GM18867 (cell line): ENCODE measurements around the gene CD177.
"Not testable (repeated sequence)": the region's sequence is repeated elsewhere in the genome, so short reads cannot be mapped to it uniquely, and the experiment has no call there.

Experiments used
- ATAC-seq: cut with Tn5 transposase; IDR thresholded peaks from one replicate; pipeline ENCODE4 v1.9.1; 2021; ENCODE audit warnings: mild to moderate bottlenecking, moderate library complexity; ENCODE audit not compliant: unreplicated experiment

CD177 gene, protein sequence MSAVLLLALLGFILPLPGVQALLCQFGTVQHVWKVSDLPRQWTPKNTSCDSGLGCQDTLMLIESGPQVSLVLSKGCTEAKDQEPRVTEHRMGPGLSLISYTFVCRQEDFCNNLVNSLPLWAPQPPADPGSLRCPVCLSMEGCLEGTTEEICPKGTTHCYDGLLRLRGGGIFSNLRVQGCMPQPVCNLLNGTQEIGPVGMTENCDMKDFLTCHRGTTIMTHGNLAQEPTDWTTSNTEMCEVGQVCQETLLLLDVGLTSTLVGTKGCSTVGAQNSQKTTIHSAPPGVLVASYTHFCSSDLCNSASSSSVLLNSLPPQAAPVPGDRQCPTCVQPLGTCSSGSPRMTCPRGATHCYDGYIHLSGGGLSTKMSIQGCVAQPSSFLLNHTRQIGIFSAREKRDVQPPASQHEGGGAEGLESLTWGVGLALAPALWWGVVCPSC

GRCh38 chr19:43353606-43354304, at the start of gene CD177:
Gene CD177 (plus strand): TSS chr19:43353686. CDS start chr19:43353715, 29 bp downstream.
- no peak for ATAC-seq

- ATAC-seq, result no peak
These were observed 47.8 kb upstream of the CD177 start for GRCh38 chr19:43305642-43306041.

GRCh38 chr19:43306097-43306496, 47.4 kb upstream of the CD177 start:
- ATAC-seq, result no peak

- ATAC-seq, result no peak
These were observed 45.2 kb upstream of the CD177 start for GRCh38 chr19:43308244-43308815.

DNA sequence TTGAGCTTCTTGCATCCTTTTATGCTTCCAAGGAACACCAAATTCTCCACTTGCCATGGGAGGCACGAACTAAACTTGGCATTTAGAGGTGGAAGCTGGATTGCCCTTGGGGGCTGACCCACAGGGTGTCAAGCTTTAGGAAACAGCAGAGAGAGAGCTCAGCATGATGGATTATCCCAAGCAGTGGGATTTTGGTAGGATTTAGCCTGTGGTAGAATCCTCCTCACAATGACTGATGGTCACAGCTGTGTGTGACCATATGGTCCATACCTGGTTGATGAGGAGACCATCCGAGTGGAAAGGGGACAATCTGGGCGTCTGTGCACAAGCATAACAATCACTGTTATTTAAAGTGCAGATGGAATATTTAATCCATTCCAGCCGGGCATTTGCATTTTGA, 44.0 kb upstream of the CD177 start:
- ATAC-seq, result no peak

DNA sequence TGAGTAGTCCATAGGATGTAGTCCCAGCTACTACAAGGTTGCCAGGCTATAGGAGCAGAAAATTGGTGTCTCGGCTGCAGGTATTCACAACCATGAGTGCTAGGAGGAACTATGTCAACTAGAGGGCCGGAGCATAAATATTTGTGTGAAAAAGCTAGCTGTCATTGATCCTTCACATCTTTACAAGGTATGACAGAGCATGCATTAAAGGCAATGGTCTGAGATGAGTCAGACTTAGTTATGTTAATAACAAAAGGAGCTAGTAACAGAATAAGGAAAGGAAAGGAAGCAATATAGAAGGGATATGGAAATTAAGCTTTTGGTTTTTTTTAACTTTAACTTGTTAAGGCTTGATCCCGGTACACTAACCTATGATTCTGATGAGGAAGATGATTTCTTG, 43.3 kb upstream of the CD177 start:
- no peak for ATAC-seq

- ATAC-seq, result no peak
These were observed 42.2 kb upstream of the CD177 start for GRCh38 chr19:43311256-43311655.

- no peak for ATAC-seq
These were observed 41.8 kb upstream of the CD177 start for GRCh38 chr19:43311706-43312105.

DNA sequence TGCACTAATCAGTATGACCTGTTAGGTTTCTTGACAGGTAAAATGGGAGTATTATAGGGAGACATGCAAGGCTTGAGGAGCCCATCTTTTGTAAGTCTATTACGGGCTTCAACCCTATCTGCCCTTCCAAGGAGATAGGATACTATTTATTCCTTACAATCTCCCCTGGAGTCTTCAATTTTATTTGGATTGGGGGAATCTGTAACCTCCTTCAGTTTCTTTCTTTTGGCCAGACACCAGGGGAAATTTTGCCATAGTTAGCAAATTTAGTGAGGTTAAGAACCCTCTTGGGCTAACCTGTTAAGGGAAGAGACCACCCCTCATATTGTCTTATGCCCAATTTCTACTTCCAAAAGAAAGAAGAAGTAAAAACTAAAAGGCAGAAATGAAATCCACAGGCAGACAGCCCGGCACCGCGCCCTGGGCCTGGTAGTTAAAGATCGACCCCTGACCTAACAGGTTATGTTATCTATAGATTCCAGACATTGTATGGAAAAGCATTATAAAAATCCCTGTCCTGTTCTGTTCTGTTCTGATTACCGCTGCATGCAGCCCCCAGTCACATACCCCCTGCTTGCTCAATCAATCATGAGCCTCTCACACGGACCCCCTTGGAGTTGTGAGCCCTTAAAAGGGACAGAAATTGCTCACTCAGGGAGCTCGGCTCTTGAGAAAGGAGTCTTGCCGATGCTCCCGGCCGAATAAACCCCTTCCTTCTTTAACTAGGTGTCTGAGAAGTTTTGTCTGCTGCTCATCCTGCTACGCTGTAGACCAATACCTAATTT, 39.6 kb upstream of the CD177 start:
- ATAC-seq, result no peak

DNA sequence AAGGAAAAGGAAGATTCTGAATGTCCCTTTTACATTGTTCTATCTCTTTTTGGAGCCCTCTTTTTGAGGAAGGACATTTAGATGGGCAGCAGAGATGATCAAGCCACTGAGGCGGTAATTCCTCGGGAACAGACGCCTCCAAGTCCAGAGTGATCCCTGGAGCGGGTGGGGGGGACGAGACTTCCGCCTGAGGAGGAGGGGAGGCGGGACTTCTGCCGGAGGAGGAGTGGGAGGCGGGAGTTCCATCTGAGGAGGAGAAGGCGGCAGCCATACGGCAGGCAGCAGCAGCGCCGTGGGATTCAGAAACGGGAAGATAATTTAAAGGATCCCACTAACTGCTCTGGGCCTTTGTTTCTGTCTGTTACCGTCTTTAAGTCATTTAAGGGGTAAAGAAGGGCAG, 37.6 kb upstream of the CD177 start:
- ATAC-seq, result no peak

DNA sequence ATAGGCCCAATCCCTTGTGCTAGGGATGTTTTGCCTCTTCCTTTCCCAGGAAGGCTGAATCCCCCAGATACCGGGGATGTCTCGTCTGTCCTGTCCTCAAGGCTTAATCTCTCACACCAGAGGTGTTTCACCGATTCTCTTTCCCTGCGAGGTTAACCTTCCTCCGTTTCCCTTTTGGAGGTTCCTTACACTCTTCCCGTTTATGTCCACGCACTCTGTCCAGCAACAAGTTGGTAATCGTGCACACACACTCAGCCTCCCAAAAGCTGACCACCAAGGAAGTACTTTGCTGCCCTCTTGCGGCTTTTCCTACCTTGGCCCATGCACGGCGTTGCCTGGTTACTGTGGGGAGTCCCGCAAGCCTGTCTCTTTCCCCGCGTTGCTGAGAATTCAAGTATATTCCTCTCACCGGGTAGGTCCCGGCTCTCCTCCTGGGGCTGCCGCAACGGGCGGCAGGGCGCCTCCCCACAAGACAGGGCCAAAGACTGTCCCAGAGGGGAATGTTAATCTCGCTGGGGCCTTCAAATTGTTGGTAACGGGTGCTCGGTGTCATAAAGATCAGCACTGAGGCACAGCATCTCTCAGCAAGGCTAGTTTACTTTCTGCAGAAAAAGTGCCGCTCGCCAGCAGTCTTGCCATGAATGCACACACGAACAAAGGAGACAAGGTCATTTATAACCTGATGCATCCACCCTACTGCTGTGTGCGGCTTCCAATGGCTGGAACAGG, 36.7 kb upstream of the CD177 start:
- no peak for ATAC-seq

GRCh38 chr19:43318203-43318602, 35.3 kb upstream of the CD177 start:
- ATAC-seq, result no peak

DNA sequence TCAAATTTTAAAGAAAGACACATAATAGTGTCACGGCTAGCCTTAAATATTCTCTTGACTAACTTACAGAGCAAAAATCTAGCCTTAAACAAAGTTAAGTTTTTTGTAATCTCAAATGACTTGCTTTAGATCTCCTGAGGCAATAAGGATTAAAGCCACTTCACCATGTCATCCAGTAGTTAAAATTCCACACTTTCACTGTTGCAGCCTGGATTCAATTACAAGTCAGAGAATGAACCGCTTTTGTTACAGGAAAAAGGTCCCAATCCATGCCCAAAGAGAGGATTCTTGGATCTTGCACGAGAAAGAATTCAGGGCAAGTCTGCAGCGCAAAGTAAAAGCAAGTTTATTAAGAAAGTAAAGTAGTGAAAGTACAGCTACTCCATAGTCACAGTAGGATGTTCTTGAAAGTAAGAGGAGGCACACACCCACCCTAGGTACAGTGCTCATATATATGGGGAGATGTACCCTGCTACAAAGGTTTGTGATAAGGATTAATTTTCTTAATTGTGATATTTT, 34.6 kb upstream of the CD177 start:
- no peak for ATAC-seq

DNA sequence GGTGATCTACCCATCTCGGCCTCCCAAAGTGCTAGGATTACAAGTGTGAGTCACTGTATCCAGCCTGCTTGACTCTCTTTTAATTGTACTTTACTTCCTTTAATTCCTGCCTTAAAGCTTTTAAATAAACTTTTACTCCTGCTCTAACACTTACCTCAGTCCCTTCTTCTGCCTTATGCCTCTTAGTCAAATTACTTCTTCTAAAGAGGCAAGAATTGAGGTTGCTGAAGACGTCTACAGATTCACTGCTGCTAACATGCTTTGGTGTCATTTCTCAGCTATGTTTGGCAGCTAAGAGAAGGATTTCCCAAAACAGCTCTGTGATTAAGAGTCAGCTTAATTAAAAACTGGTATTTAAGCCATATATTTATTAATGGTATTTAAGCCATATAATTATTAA, 32.9 kb upstream of the CD177 start:
- no peak for ATAC-seq

GRCh38 chr19:43326761-43327160, 26.7 kb upstream of the CD177 start:
- not testable (repeated sequence) for ATAC-seq

DNA sequence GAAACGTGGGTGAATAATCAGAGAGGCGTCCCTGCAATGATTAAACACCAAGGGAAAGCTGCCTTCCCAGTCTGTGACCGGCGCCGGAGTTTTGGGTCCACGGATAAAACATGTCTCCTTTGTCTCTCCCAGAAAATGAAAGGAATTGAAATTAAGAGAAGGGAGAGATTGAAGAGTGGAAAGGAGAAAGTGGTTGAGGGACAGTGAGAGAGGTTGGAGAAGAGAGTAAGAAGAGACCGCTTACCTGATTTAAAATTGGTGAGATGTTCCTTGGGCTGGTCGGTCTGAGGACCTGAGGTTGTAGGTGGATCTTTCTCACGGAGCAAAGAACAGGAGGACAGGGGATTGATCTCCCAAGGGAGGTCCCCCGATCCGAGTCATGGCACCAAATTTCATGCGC, 24.9 kb upstream of the CD177 start:
- not testable (repeated sequence) for ATAC-seq

DNA sequence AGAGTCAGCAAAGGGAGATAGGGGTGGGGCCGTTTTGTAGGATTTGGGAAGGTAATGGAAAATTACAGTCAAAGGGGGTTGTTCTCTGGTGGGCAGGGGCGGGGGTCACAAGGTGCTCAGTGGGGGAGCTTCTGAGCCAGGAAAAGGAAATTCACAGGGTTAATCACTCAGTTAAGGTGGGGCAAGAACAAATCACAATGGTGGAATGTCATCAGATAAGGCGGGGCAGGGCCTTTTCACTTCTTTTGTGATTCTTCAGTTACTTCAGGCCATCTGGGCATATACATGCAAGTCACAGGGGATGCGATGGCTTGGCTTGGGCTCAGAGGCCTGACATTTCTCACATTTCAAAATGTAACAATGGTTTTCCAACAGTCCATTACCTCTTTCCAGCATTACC, 24.4 kb upstream of the CD177 start:
- ATAC-seq, result not testable (repeated sequence)

DNA sequence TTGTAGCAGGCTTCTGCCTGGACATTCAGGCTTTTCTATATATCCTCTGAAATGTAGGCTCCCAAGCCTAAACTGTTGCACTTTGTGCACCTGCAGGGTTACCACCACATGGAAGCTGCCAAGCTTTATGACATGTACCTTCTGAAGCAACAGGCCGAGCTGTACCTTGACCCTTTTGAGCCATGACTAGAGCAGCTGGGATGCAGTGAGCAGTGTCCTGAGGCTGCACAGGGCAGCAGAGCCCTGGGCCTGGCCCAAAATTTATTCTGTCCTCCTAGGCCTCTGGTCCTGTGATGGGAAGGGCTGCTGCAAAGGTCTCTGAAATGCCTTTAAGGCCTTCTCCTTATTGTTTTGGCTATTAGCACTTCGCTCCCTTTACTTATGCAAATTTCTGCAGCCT, 23.5 kb upstream of the CD177 start:
- no peak for ATAC-seq

GRCh38 chr19:43330726-43331434, 22.6 kb upstream of the CD177 start:
- ATAC-seq, result no peak
